Measurements from ENCODE around the gene INSL3. TPM values are rescaled to one million over a fixed set of nuclear protein-coding genes. Genes with fewer than 3 reads are reported as not detected.
A peak's percentile ranks its signal among the peaks of the same experiment; 100 is the strongest.

The INSL3 gene
- total and polyA plus RNA-seq, 2 donors from 2014 or later, result not detected

GRCh38 chr19:17829855-17830566 lies 8.7 kb upstream of the INSL3 start:
- FAIRE-seq (no peak), DNase-seq (peak; percentile 60 to 89 (median 70))
- TF ChIP-seq, protein P1, sequence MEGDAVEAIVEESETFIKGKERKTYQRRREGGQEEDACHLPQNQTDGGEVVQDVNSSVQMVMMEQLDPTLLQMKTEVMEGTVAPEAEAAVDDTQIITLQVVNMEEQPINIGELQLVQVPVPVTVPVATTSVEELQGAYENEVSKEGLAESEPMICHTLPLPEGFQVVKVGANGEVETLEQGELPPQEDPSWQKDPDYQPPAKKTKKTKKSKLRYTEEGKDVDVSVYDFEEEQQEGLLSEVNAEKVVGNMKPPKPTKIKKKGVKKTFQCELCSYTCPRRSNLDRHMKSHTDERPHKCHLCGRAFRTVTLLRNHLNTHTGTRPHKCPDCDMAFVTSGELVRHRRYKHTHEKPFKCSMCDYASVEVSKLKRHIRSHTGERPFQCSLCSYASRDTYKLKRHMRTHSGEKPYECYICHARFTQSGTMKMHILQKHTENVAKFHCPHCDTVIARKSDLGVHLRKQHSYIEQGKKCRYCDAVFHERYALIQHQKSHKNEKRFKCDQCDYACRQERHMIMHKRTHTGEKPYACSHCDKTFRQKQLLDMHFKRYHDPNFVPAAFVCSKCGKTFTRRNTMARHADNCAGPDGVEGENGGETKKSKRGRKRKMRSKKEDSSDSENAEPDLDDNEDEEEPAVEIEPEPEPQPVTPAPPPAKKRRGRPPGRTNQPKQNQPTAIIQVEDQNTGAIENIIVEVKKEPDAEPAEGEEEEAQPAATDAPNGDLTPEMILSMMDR (IDR thresholded peaks at IDR 0.05; ENCODE audit: borderline replicate concordance, extremely low read depth, insufficient read depth), result no peak
- Histone ChIP-seq H3K4me1 (ENCODE audit: control insufficient read depth in 2 of 3, insufficient read depth in 2 of 3, low read depth in 1 of 3, low read length in 3 of 3) (no peaks in the 10 kb centered on the region), H3K4me3 (ENCODE audit: low read length in 3 of 3) (peak overlapping the region in 1 of 3 donors; percentile 49), H3K27me3 (ENCODE audit: control insufficient read depth, insufficient read depth, low read length) (no peaks in the 10 kb centered on the region), H3K36me3 (ENCODE audit: control insufficient read depth in 2 of 3, insufficient read depth in 3 of 3, low read length in 3 of 3) (no peaks in the 10 kb centered on the region), H3K27ac (ENCODE audit: low read depth in 2 of 2, low read length in 2 of 2) (peak overlapping the region in 1 of 2 donors; percentile 28), H3K9me3 (ENCODE audit: control insufficient read depth in 2 of 3, insufficient read depth in 1 of 3, low read length in 3 of 3) (no peaks in the 10 kb centered on the region), H3K9ac (ENCODE audit: low read length in 3 of 3) (no peak overlapping the region)
- intact Hi-C loops (cut with DNase I), result no loop called here

DNA sequence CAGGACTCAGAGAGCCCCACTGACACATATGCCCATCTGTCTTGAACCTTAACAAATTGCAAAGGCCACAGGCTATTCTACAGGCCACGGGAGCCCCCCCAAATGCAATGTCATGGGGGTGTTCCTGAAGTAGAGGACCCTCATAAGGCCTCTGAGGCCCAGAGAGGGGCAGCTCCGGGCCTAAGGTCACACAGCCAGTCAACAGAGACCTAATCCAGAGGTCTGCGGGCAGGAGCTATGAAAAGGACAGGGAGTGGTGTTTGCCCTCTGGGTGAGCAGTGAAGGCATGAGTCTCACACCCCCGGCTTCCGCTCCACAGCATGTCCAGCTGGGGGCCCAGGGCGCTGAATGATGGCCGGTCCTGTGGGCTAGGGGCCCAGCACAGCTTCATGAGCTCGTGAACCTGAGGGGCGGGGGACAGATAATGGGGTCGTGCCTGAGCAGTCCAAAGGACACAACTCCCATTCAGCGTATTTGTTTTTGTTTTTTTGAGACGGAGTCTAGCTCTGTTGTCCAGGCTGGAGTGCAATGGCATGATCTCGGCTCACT lies 5.3 kb upstream of the INSL3 start:
- intact Hi-C loops (cut with DNase I), result no loop called here
- FAIRE-seq (no peak), DNase-seq (no peak)
- Histone ChIP-seq H3K27ac (ENCODE audit: low read depth in 2 of 2, low read length in 2 of 2) (no peak overlapping the region), H3K9me3 (ENCODE audit: control insufficient read depth in 2 of 3, insufficient read depth in 1 of 3, low read length in 3 of 3) (no peaks in the 10 kb centered on the region), H3K4me1 (ENCODE audit: control insufficient read depth in 2 of 3, insufficient read depth in 2 of 3, low read depth in 1 of 3, low read length in 3 of 3) (no peaks in the 10 kb centered on the region), H3K36me3 (ENCODE audit: control insufficient read depth in 2 of 3, insufficient read depth in 3 of 3, low read length in 3 of 3) (no peaks in the 10 kb centered on the region), H3K4me3 (ENCODE audit: low read length in 3 of 3) (no peak overlapping the region), H3K27me3 (ENCODE audit: control insufficient read depth, insufficient read depth, low read length) (no peaks in the 10 kb centered on the region), H3K9ac (ENCODE audit: low read length in 3 of 3) (no peak overlapping the region)
- TF ChIP-seq, protein P1 (IDR thresholded peaks at IDR 0.05; ENCODE audit: borderline replicate concordance, extremely low read depth, insufficient read depth), result no peak

- Histone ChIP-seq H3K36me3 (ENCODE audit: control insufficient read depth in 2 of 3, insufficient read depth in 3 of 3, low read length in 3 of 3) (no peaks in the 10 kb centered on the region), H3K9me3 (ENCODE audit: control insufficient read depth in 2 of 3, insufficient read depth in 1 of 3, low read length in 3 of 3) (no peaks in the 10 kb centered on the region), H3K4me1 (ENCODE audit: control insufficient read depth in 2 of 3, insufficient read depth in 2 of 3, low read depth in 1 of 3, low read length in 3 of 3) (no peaks in the 10 kb centered on the region), H3K27ac (ENCODE audit: low read depth in 2 of 2, low read length in 2 of 2) (no peak overlapping the region), H3K4me3 (ENCODE audit: low read length in 3 of 3) (no peak overlapping the region), H3K9ac (ENCODE audit: low read length in 3 of 3) (no peak overlapping the region), H3K27me3 (ENCODE audit: control insufficient read depth, insufficient read depth, low read length) (no peaks in the 10 kb centered on the region)
- TF ChIP-seq, protein P1 (IDR thresholded peaks at IDR 0.05; ENCODE audit: borderline replicate concordance, extremely low read depth, insufficient read depth), result no peak
- DNase-seq (no peak), FAIRE-seq (no peak)
- intact Hi-C loops (cut with DNase I), result no loop called here
These were observed 3.0 kb upstream of the INSL3 start for GRCh38 chr19:17824339-17824738.

Measured in kidney (tissue), 14 donors.